Caco-2 (cell line): Measurements from ENCODE around the gene EIF1B. TPM values are rescaled to one million over a fixed set of nuclear protein-coding genes. Genes with fewer than 3 reads are reported as not detected.

ENCODE experiments used
- BruUV-seq: library from RNA; stranded (reverse); fragments of 400-500 nt; replicated peaks from 2 replicates; lab custom pipeline; 2021; lab: Mats Ljungman, UMichigan
- CTCF ChIA-PET: fragments of 300-600 bp; sonication (Branson Sonifier 250); formaldehyde crosslinking; loops from one replicate; lab custom pipeline; 2022; ENCODE audit warnings: antibody characterized with exemption; lab: Charles Lee
- POLR2A ChIA-PET: fragments of 300-600 bp; sonication (Branson Sonifier 250); formaldehyde crosslinking; loops from one replicate; lab custom pipeline; 2022; ENCODE audit warnings: antibody characterized with exemption; lab: Charles Lee
- DNase-seq, 2 experiments: peaks; one replicate each; pipeline versions ENCODE4 v3.0.0 to v3.0.0-alpha.2; 2020 to 2022
- H3K27me3 ChIP-seq: replicated peaks from 2 replicates; pipeline ENCODE4 v1.6.0; 2011; ENCODE audit warnings: low read length; ENCODE audit not compliant: control insufficient read depth, insufficient read depth
- H3K36me3 ChIP-seq: 2 replicates; pipeline ENCODE4 v1.5.1; 2011; ENCODE audit warnings: low read length; ENCODE audit not compliant: control insufficient read depth, insufficient read depth
- H3K4me1 ChIP-seq: fragments of 250-450 bp; sonication (Bioruptor Pico); 2 replicates; pipeline ENCODE4 v1.5.1; 2020; ENCODE audit warnings: mild to moderate bottlenecking
- H3K4me3 ChIP-seq: 2 replicates; pipeline ENCODE4 v1.5.1; 2011; ENCODE audit warnings: low read depth, mild to moderate bottlenecking, control low read depth, low read length
- H3K9me3 ChIP-seq: fragments of 250-450 bp; sonication (Bioruptor Pico); 2 replicates; pipeline ENCODE4 v1.5.1; 2020; ENCODE audit warnings: mild to moderate bottlenecking, moderate library complexity
- H3K27ac Mint-ChIP-seq: one replicate; pipeline ENCODE4 v1.8.0; 2022; ENCODE audit warnings: mixed read lengths; ENCODE audit not compliant: unreplicated experiment
- H3K27me3 Mint-ChIP-seq: one replicate; pipeline ENCODE4 v1.8.0; 2022; ENCODE audit warnings: mixed read lengths; ENCODE audit not compliant: insufficient read depth, unreplicated experiment
- H3K36me3 Mint-ChIP-seq: one replicate; pipeline ENCODE4 v1.8.0; 2022; ENCODE audit warnings: mild to moderate bottlenecking, mixed read lengths; ENCODE audit not compliant: insufficient read depth, unreplicated experiment
- H3K4me1 Mint-ChIP-seq: one replicate; pipeline ENCODE4 v1.8.0; 2022; ENCODE audit warnings: low read depth, mixed read lengths; ENCODE audit not compliant: unreplicated experiment
- H3K4me3 Mint-ChIP-seq: one replicate; pipeline ENCODE4 v1.8.0; 2022; ENCODE audit warnings: mild to moderate bottlenecking, moderate library complexity, mixed read lengths; ENCODE audit not compliant: unreplicated experiment
- H3K9me3 Mint-ChIP-seq: one replicate; pipeline ENCODE4 v1.8.0; 2022; ENCODE audit warnings: mixed read lengths; ENCODE audit not compliant: unreplicated experiment
- intact Hi-C: fragments of 100-400 bp; cut with micrococcal nuclease; formaldehyde crosslinking; loops from one replicate; pipeline ENCODE4 v1.10.0; 2022; ENCODE audit not compliant: unreplicated experiment
- total RNA-seq: library from RNA; stranded (reverse); gene quantifications from 2 replicates; pipeline ENCODE4 v1.2.3, GENCODE V29; 2022
- TF ChIP-seq, protein P1 (sequence below), 2 experiments: fragments of 200-600 bp in 1 of 2; IDR thresholded peaks; 1 replicate in 1 of 2; 2 replicates in 1 of 2; pipeline versions ENCODE4 v1.5.1 to v1.8.0; 2011 to 2022; ENCODE audit warnings: antibody characterized with exemption in 1 of 2, control low read depth in 1 of 2, inconsistent platforms in 1 of 2, low read depth in 1 of 2, low read length in 1 of 2, mild to moderate bottlenecking in 1 of 2, moderate library complexity in 1 of 2; ENCODE audit not compliant: insufficient read depth in 1 of 2, severe bottlenecking in 1 of 2, unreplicated experiment in 1 of 2

EIF1B gene
- total RNA-seq, 1 experiment from 2014 or later: 45.8 TPM

DNA sequence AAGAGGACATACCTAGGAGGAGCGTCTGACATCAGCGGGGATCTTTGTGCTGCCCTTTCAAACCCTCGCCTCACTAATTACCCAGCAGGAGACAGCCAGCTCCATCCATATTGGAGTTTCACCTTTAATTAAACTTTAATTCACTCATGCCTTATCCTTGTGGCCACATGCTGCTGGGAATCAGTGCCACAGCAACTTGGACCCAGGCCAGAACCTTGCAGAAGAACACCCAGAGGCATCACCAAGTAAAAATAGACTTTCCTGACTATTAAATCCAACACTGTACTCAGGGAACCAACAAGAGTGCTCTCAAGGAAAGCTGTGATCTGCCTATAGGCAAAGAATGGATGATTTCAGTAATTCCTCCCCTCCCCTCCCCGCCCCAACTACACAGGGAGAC is 23.9 kb downstream of the EIF1B start:
- no peaks in the 10 kb centered on the region for H3K27me3 Mint-ChIP-seq
- H3K4me1 Mint-ChIP-seq: no peaks in the 10 kb centered on the region
- BruUV-seq: no TSS peak
- Histone ChIP-seq H3K36me3 (no peaks in the 10 kb centered on the region), H3K9me3 (no peaks in the 10 kb centered on the region), H3K27me3 (no peaks in the 10 kb centered on the region), H3K4me3 (no peak overlapping the region), H3K4me1 (0 out of 2 replicates have a peak, but pooled peaks cover 2% of the 10 kb centered on the region)
- H3K27ac Mint-ChIP-seq: no peak overlapping the region
- POLR2A ChIA-PET: no interaction called here
- CTCF ChIA-PET: interaction anchor here (0.7 kb wide), 1 partner anchor 142 kb away, joined by 3 read pairs; no protein-coding TSS in a partner anchor
- TF ChIP-seq, protein P1, sequence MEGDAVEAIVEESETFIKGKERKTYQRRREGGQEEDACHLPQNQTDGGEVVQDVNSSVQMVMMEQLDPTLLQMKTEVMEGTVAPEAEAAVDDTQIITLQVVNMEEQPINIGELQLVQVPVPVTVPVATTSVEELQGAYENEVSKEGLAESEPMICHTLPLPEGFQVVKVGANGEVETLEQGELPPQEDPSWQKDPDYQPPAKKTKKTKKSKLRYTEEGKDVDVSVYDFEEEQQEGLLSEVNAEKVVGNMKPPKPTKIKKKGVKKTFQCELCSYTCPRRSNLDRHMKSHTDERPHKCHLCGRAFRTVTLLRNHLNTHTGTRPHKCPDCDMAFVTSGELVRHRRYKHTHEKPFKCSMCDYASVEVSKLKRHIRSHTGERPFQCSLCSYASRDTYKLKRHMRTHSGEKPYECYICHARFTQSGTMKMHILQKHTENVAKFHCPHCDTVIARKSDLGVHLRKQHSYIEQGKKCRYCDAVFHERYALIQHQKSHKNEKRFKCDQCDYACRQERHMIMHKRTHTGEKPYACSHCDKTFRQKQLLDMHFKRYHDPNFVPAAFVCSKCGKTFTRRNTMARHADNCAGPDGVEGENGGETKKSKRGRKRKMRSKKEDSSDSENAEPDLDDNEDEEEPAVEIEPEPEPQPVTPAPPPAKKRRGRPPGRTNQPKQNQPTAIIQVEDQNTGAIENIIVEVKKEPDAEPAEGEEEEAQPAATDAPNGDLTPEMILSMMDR (IDR thresholded peaks at IDR 0.05; ENCODE audit: insufficient read depth in 1 of 2, low read depth in 1 of 2, low read length in 1 of 2, severe bottlenecking in 1 of 2, unreplicated experiment in 1 of 2): no peak
- no peak for DNase-seq
- intact Hi-C loops: no loop called here
- no peaks in the 10 kb centered on the region for H3K36me3 Mint-ChIP-seq
- H3K4me3 Mint-ChIP-seq: no peak overlapping the region
- no peaks in the 10 kb centered on the region for H3K9me3 Mint-ChIP-seq

- Mint-ChIP-seq H3K4me1 (no peaks in the 10 kb centered on the region), H3K4me3 (no peak overlapping the region), H3K27me3 (no peaks in the 10 kb centered on the region), H3K27ac (no peak overlapping the region), H3K9me3 (no peaks in the 10 kb centered on the region), H3K36me3 (no peaks in the 10 kb centered on the region)
- no peak for DNase-seq
- Histone ChIP-seq H3K27me3 (no peaks in the 10 kb centered on the region), H3K36me3 (no peaks in the 10 kb centered on the region), H3K9me3 (no peaks in the 10 kb centered on the region), H3K4me1 (no peaks in the 10 kb centered on the region), H3K4me3 (no peak overlapping the region)
- ChIA-PET CTCF (no interaction called here), POLR2A (interaction anchor here (0.6 kb wide), 1 partner anchor 99 kb away, joined by 4 read pairs; no protein-coding TSS in a partner anchor)
- intact Hi-C loops: no loop called here
- TF ChIP-seq, protein P1 (IDR thresholded peaks at IDR 0.05; ENCODE audit: insufficient read depth in 1 of 2, low read depth in 1 of 2, low read length in 1 of 2, severe bottlenecking in 1 of 2, unreplicated experiment in 1 of 2): no peak
- BruUV-seq: no TSS peak
Measured at GRCh38 chr3:40333852-40334251, 24.3 kb downstream of the EIF1B start.

DNA sequence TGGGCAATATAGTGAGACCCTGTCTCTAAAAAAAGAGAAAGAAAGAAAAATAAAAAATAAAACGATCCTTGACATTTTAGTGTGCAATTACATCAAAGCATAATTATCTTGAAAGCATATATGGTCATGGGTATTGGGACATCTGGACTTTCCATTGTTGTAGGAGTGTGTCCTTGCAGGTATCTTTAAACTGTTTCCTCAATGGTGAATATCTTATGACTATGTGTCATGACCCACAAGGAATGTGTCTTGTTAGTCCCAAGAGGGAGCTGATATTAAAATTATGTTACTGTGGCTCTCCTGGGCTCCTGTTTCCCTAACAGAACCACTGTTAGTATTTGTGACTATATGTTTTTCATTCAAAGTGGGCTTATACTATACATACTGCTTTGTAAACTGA is 26.6 kb downstream of the EIF1B start:
- BruUV-seq: no TSS peak
- H3K4me1 ChIP-seq: no peaks in the 10 kb centered on the region
- H3K27ac Mint-ChIP-seq: no peak overlapping the region
- no peak for DNase-seq
- POLR2A ChIA-PET: no interaction called here
- H3K4me1 Mint-ChIP-seq: no peaks in the 10 kb centered on the region
- CTCF ChIA-PET: no interaction called here
- H3K4me3 Mint-ChIP-seq: no peak overlapping the region
- H3K9me3 ChIP-seq: no peaks in the 10 kb centered on the region
- TF ChIP-seq, protein P1 (IDR thresholded peaks at IDR 0.05; ENCODE audit: insufficient read depth in 1 of 2, low read depth in 1 of 2, low read length in 1 of 2, severe bottlenecking in 1 of 2, unreplicated experiment in 1 of 2): no peak
- intact Hi-C loops: no loop called here
- H3K27me3 ChIP-seq: no peaks in the 10 kb centered on the region
- no peaks in the 10 kb centered on the region for H3K36me3 ChIP-seq
- no peaks in the 10 kb centered on the region for H3K27me3 Mint-ChIP-seq
- H3K4me3 ChIP-seq: no peak overlapping the region
- no peaks in the 10 kb centered on the region for H3K36me3 Mint-ChIP-seq
- no peaks in the 10 kb centered on the region for H3K9me3 Mint-ChIP-seq
